ENCODE data around the gene NAV2.

Gene NAV2

GRCh38 chr11:19714387-19715363 is 2.0 kb downstream of the NAV2 start:
- no peak for DNase-seq (ENCODE audit: low spot score)

DNA sequence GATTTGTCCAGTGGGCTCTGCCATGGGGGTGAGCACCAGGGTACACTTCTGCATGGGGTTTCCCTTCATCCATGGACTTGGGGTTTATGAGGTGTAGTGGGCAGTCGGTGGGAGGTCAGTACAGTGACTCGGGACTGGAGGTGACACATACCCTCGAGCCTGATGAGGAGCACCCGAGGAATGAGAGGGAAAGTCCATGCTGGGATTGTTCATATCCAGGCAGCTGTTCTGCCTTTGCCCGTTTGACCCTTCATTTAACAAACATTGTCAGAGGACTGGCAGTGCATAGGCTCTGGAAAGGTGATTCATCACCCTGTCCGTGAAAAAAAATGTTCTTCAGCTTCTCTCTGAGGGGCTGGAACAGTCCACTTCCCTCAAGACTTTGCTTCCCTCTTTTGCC is 2.7 kb downstream of the NAV2 start:
- DNase-seq (ENCODE audit: low spot score) = no peak

DNA sequence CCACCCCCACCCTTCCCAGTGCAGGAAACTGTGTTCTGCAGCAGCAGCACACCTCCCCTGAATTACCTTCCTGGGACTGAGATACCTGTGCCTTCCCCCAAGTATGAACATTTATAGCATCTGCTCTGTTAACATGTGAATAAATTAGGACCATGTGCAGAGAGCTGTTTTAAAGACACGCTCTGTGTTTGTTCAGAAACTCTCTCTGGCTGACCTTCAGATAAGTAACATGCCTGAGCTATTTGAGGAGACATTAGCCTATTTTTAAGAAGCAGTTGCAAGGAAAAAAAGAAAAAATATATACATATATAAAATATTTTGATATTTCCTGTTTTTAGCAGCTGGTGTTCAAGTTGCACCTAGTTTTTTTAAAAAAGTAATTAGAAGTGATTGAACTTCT is 5.4 kb downstream of the NAV2 start:
- no peak for DNase-seq (ENCODE audit: low spot score)

GRCh38 chr11:19718951-19719350 is 6.3 kb downstream of the NAV2 start:
- no peak for DNase-seq (ENCODE audit: low spot score)

- no peak for DNase-seq (ENCODE audit: low spot score)
Measured at GRCh38 chr11:19719960-19720359, 7.3 kb downstream of the NAV2 start.

- no peak for DNase-seq (ENCODE audit: low spot score)
Measured at GRCh38 chr11:19721176-19721575, 8.5 kb downstream of the NAV2 start.

- no peak for DNase-seq (ENCODE audit: low spot score)
Measured at GRCh38 chr11:19722702-19723101, 10.1 kb downstream of the NAV2 start.

- no peak for DNase-seq (ENCODE audit: low spot score)
Measured at GRCh38 chr11:19723572-19724342, 11.1 kb downstream of the NAV2 start.

- no peak for DNase-seq (ENCODE audit: low spot score)
Measured at GRCh38 chr11:19724765-19725164, 12.1 kb downstream of the NAV2 start.

- DNase-seq (ENCODE audit: low spot score) = no peak
Measured at GRCh38 chr11:19725379-19726079, 12.9 kb downstream of the NAV2 start.

DNA sequence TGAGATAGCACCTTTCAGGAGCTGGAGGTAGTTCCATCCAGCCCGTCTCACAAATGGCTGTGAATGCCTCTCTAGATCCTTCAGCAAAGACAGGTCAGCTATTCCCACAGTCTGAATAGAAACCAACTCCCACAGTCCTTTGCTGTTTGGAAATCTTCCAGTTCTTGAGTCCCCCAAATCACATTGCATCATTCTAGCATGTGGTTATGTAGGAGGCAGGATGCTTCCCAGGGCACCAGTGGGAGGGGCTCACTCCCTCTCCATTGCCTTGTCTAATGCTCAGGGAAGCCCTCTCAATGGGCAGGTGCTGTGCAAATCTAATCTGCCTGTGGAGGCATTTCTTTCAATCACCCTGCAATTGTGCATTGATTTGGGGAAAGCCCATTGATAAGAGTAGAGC is 14.6 kb downstream of the NAV2 start:
- DNase-seq (ENCODE audit: low spot score) = no peak

DNA sequence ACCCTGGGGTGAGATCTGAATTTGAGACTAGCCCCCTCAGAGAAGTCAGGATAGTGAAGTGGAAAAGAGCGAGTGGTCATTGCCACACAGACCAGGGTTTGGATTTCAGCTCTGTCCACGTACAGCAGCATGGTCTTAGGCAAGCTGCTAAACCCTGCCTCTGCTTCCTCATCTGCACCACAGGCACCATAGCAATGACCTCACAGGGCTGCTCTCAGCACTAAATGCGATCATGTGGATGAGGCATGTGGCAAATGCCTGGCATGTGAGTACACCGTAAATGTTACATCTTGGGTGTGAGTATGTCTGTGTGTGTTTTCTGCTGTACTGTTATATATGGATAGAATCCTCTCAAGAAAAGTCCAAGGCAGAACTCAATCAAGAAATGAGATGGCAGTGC is 15.8 kb downstream of the NAV2 start:
- no peak for DNase-seq (ENCODE audit: low spot score)

DNA sequence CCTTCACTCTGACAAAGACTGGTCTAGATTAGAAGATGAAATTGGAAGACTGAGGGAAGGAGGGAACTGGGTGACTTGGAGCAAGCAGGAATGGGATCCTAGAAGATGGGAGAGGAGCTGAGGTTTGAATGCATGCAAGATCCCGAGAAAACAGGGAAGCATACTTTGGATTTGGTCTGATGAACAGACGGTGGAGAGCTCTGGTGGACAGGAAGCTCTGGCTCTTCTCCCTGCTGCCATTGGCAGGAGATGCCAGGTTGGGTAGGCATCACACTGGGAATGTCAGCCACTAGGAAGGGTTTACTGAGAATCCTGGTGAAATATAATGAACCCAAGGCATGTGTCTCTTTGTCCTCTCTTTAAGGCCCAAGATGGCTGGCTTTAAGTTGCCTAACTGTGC is 16.5 kb downstream of the NAV2 start:
- DNase-seq (ENCODE audit: low spot score) = no peak

DNA sequence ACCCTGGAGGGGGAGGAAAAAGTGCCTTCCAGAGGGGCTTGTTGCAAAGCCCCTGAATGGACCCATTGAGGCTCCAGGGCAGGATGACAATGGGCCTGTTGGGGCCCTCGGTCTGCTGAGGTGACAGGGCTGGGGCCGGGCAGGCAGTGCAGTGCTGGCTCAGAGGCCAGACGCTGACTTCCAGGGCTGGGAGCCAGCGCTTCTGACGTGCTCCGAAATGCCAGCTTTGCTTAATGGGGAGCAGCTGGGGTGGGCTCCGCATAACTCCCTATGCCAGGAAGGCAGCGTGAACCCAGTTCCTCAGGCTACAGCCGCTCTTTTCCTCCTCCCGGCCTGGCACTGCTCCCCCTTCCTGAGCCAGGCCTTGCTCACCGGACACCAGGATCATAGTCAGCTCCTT is 17.7 kb downstream of the NAV2 start:
- DNase-seq (ENCODE audit: low spot score) = no peak

DNA sequence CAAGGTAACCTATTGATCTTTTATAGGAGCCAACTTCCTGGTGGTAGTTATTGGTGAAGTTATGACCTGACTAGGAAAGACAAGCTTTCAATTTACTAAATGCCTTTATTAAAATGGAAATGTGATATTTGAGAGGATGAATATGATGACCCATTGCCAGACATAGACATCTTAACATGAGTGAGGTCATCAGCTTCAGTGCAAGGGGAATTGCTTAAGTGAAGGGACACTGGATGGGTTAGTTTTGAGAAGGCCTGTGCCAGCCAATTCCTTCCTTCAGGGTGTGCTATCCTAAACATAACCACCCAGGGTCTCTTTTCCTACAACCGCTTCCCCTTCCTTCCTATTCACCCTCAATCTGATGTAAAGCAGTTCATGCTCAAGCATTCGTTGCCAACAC is 21.5 kb downstream of the NAV2 start:
- no peak for DNase-seq (ENCODE audit: low spot score)

DNA sequence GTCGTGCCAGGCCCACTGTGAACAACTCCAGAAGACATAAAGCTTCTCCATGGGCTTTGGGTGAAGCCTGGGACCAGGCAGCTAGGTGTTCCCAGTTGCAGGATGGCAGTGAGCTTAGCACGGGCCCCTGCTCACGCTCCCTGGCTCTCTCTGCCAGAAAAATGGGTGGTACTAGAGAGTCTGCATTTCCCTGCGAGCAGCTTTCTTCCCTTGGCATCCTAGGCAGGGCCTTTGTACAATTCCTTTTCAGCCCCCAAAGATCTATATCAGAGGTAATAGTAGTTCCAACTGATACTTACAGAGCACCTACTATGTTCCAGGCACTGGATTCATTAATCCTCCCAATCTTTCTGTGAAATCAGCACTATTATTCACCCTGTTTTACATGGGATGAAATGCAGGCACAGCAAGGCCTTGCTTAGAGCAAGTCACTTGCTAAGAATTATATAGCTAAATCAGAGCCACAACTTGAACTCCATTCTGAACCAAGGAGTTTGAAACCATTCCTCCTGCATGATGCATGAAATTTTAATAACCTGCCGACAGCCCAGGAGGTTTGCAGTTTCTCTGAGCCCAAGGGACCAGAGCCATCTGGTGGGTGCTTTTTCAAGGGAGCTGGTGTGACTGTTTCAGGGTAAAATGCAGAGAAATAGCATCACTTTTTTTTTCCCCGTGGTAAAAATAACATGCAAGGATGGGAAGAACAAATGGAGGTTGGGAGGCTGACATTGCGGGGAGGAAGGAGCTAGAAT is 22.7 kb downstream of the NAV2 start:
- DNase-seq (ENCODE audit: low spot score) = no peak

DNA sequence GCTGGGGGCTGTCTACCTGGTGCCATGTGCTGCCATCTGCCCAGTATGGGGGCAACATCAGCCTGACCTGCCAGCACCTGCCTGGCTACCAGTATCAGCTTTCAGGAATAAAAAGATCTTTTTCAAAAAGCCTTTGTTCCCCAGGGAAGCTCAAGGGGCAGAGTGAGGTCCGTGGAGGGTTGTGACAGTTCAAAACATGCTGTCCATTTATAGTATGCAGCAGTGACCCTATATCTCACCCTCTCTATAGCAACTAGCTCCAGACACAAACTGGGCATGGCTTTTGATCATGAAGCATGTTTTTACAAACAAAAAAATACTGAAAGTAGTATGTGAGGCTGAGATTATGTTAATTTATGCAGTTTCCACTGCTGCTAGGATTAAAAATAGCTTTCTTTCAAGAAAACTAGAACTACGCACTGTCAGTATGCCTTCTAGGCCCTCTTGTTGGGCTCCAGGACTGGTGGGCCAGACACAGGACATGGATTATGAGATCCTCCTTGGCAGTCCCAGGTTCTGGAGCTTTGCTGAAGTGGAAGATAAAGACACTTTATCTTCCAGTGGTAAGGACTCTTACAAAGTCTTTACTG is 23.4 kb downstream of the NAV2 start:
- DNase-seq (ENCODE audit: low spot score) = no peak

- DNase-seq (ENCODE audit: low spot score) = no peak
Measured at GRCh38 chr11:19736831-19737230, 24.2 kb downstream of the NAV2 start.

GRCh38 chr11:19737575-19737974 is 24.9 kb downstream of the NAV2 start:
- DNase-seq (ENCODE audit: low spot score) = no peak

DNA sequence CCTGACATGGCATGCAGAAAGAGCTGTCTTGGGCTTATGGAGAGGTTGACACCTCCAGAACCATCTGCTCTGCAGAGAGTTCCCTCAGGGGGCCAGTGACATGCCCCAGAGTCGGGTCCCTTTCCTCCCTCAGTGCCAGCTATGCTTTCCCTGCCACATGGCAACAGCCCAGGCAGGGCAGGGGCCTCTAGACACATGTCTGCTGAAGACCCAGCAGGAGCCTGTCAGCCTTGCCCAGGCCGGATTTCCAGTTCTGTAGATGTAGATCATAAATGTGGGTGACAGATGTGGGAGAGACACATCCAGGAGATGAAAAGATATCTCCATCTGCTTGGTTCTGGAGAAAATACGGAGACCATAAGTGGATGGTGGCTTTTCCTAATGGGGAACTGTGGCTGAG is 25.5 kb downstream of the NAV2 start:
- no peak for DNase-seq (ENCODE audit: low spot score)

- no peak for DNase-seq (ENCODE audit: low spot score)
Measured at GRCh38 chr11:19739872-19740271, 27.2 kb downstream of the NAV2 start.

DNA sequence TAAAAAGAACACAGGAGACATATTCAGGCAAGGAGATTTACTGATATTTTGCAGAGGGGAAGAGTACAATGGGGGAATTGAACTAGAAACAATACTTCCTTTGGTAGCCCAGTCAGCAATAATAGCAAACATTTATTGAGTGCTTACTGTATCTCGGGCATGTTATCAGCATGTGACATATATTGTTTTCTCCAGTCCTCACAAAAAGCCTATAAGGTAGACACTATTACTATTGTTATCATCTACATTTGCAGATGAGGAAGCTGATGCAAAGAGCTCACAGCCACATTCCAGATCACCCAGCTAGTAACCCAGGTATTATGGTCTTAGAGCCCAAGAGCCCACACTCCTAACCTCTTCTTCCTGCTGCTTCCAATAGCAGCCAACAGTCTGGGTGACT is 27.9 kb downstream of the NAV2 start:
- no peak for DNase-seq (ENCODE audit: low spot score)

All from D341Med (cell line).